Loucy (cell line): ENCODE results near the gene NCAPH2.

Source experiments
- EZH2phosphoT487 ChIP-seq: fragments of 200-600 bp; IDR thresholded peaks from 2 replicates; pipeline ENCODE4 v1.6.1; 2018; ENCODE audit warnings: antibody characterized with exemption, mild to moderate bottlenecking, moderate library complexity, borderline replicate concordance
- TF ChIP-seq, protein P1 (sequence below): fragments of 200-600 bp; sonication (generic); conservative IDR thresholded peaks from 2 replicates; pipeline ENCODE4 v1.5.1; 2014; ENCODE audit warnings: mild to moderate bottlenecking, antibody characterized with exemption, low read length

DNA sequence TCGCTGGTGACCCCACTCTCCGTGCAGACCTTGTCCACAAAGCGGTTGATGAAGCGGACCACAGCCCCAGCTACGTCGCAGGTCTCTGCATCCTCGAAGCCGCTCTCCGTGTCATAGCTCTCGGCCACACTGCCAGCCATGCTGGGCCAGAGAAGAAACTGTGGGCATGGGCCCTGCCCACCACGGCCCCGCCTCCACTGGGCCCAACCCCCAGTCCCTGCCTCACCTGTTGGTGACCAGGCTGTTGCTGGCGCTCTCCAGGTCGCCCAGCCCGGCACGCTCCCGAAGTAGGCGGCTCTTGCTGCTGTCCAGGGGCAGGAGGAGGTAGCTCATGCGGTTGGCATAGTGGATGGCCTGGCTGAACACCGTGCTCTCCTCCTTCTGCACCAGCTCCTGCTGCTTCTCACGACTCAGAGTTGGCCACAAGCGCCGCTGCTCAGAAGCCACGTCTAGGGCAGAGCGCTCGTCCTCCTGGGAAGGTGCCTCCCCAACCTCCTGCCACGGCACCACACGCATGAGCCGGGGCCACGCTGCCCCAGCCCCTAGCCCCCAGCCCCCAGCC, 46.0 kb upstream of the NCAPH2 start:
- TF ChIP-seq, protein P1, sequence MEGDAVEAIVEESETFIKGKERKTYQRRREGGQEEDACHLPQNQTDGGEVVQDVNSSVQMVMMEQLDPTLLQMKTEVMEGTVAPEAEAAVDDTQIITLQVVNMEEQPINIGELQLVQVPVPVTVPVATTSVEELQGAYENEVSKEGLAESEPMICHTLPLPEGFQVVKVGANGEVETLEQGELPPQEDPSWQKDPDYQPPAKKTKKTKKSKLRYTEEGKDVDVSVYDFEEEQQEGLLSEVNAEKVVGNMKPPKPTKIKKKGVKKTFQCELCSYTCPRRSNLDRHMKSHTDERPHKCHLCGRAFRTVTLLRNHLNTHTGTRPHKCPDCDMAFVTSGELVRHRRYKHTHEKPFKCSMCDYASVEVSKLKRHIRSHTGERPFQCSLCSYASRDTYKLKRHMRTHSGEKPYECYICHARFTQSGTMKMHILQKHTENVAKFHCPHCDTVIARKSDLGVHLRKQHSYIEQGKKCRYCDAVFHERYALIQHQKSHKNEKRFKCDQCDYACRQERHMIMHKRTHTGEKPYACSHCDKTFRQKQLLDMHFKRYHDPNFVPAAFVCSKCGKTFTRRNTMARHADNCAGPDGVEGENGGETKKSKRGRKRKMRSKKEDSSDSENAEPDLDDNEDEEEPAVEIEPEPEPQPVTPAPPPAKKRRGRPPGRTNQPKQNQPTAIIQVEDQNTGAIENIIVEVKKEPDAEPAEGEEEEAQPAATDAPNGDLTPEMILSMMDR: no peak
- no peak for TF ChIP-seq EZH2phosphoT487
